ENCODE data around the gene ASB1. TPM values are rescaled to one million over a fixed set of nuclear protein-coding genes. Genes with fewer than 3 reads are reported as not detected.
A peak's percentile ranks its signal among the peaks of the same experiment; 100 is the strongest.

Gene ASB1
- total and polyA plus RNA-seq, 2 of the 13 experiments (the other 11 are each of a cell fraction or from before 2014, with no cell fraction given), result 48.6 to 49.2 TPM

GRCh38 chr2:238427435-238428162, 872 bp downstream of the ASB1 start (continued):
- TF ChIP-seq HHEX (CRISPR knock-in tag; IDR thresholded peaks at IDR 0.05), result no peak
- TF ChIP-seq CBX5 (CRISPR knock-in tag; IDR thresholded peaks at IDR 0.05; ENCODE audit: borderline replicate concordance), result no peak
- TF ChIP-seq ADNP (CRISPR knock-in tag; IDR thresholded peaks at IDR 0.05), result no peak
- no peak for TF ChIP-seq ZBTB1 (CRISPR knock-in tag; IDR thresholded peaks at IDR 0.05; ENCODE audit: borderline replicate concordance)
- 0 out of 2 replicates have a peak, but pooled peaks have one; percentile 12 for TF ChIP-seq SP4 (CRISPR knock-in tag; IDR thresholded peaks at IDR 0.05)
- TF ChIP-seq ZNF280B (CRISPR knock-in tag; IDR thresholded peaks at IDR 0.05; ENCODE audit: borderline replicate concordance), result peak; percentile 49; the same call in 1 of the 2 replicates
- no peak for TF ChIP-seq ZNF326 (CRISPR knock-in tag; IDR thresholded peaks at IDR 0.05; ENCODE audit: borderline replicate concordance)
- no peak for TF ChIP-seq SP1 (IDR thresholded peaks at IDR 0.05)
- TF ChIP-seq SP1 (CRISPR knock-in tag; IDR thresholded peaks at IDR 0.05), result no peak
- 0 out of 2 replicates have a peak, but pooled peaks have one; percentile 23 for TF ChIP-seq ZNF468 (CRISPR knock-in tag; IDR thresholded peaks at IDR 0.05)
- 0 out of 2 replicates have a peak, but pooled peaks have one; percentile 66 for TF ChIP-seq PREB (CRISPR knock-in tag; IDR thresholded peaks at IDR 0.05)
- peak; percentile 57; the same call in 1 of the 2 replicates for TF ChIP-seq ZNF317 (CRISPR knock-in tag; IDR thresholded peaks at IDR 0.05)
- no peak for TF ChIP-seq IRF1 (CRISPR knock-in tag; IDR thresholded peaks at IDR 0.05; ENCODE audit: low read depth)
- peak; percentile 29; the same call in 1 of the 2 replicates for TF ChIP-seq ZNF350 (CRISPR knock-in tag; IDR thresholded peaks at IDR 0.05; ENCODE audit: borderline replicate concordance, low read depth)
- TF ChIP-seq ARNTL (CRISPR knock-in tag; IDR thresholded peaks at IDR 0.05), result 0 out of 2 replicates have a peak, but pooled peaks have one; percentile 2
- TF ChIP-seq ZNF552 (CRISPR knock-in tag; IDR thresholded peaks at IDR 0.05; ENCODE audit: borderline replicate concordance), result no peak
- TF ChIP-seq ZBTB33 (CRISPR knock-in tag; IDR thresholded peaks at IDR 0.05), result no peak
- no peak for TF ChIP-seq HOXA5 (CRISPR knock-in tag; IDR thresholded peaks at IDR 0.05)
- TF ChIP-seq ZNF446 (CRISPR knock-in tag; IDR thresholded peaks at IDR 0.05), result no peak
- TF ChIP-seq ZNF737 (CRISPR knock-in tag; IDR thresholded peaks at IDR 0.05; ENCODE audit: borderline replicate concordance), result no peak
- TF ChIP-seq KMT2A (CRISPR knock-in tag; IDR thresholded peaks at IDR 0.05), result peak; percentile 43; the same call in 1 of the 2 replicates
- no peak for TF ChIP-seq ZNF547 (CRISPR knock-in tag; IDR thresholded peaks at IDR 0.05)
- no peak for TF ChIP-seq THRA (CRISPR knock-in tag; IDR thresholded peaks at IDR 0.05; ENCODE audit: borderline replicate concordance)

All from HepG2 (cell line).